NCI-H226 (cell line): Measurements from ENCODE around the gene CYP4F11.
"Not testable (repeated sequence)": the region's sequence is repeated elsewhere in the genome, so short reads cannot be mapped to it uniquely, and the experiment has no call there.

ENCODE experiments used
- DNase-seq: peaks from one replicate; pipeline ENCODE4 v3.0.0-alpha.2; 2015

The CYP4F11 gene

GRCh38 chr19:15934332-15935078 is at the start of gene CYP4F11:
TSS of gene CYP4F11 (minus strand) at chr19:15934529. CDS start at chr19:15934408, 121 bp downstream.
- no peak for DNase-seq

- DNase-seq: no peak
These were observed 45.0 kb upstream of the CYP4F11 start for GRCh38 chr19:15979293-15979692.

- no peak for DNase-seq
These were observed 43.4 kb upstream of the CYP4F11 start for GRCh38 chr19:15977690-15978089.

- no peak for DNase-seq
These were observed 42.7 kb upstream of the CYP4F11 start for GRCh38 chr19:15976836-15977689.

- no peak for DNase-seq
These were observed 40.5 kb upstream of the CYP4F11 start for GRCh38 chr19:15974856-15975255.

GRCh38 chr19:15972043-15972442 is 37.7 kb upstream of the CYP4F11 start:
- DNase-seq: not testable (repeated sequence)

- no peak for DNase-seq
These were observed 37.0 kb upstream of the CYP4F11 start for GRCh38 chr19:15971224-15971780.

GRCh38 chr19:15964231-15964630 is 29.9 kb upstream of the CYP4F11 start:
- DNase-seq: no peak

- no peak for DNase-seq
These were observed 28.0 kb upstream of the CYP4F11 start for GRCh38 chr19:15962319-15962718.

GRCh38 chr19:15954820-15955219 is 20.5 kb upstream of the CYP4F11 start:
- no peak for DNase-seq

GRCh38 chr19:15948223-15949058 is 14.1 kb upstream of the CYP4F11 start, which contains the start of gene OR10H4:
TSS of gene OR10H4 (plus strand) at chr19:15949008. CDS start at chr19:15949008, 0 bp downstream.
- DNase-seq: no peak

GRCh38 chr19:15945301-15945700 is 11.0 kb upstream of the CYP4F11 start:
- DNase-seq: no peak

GRCh38 chr19:15944401-15944800 is 10.1 kb upstream of the CYP4F11 start:
- DNase-seq: no peak

GRCh38 chr19:15937771-15938170 is 3.4 kb upstream of the CYP4F11 start:
- DNase-seq: no peak

GRCh38 chr19:15936950-15937349 is 2.6 kb upstream of the CYP4F11 start:
- DNase-seq: no peak

GRCh38 chr19:15936173-15936572 is 1.8 kb upstream of the CYP4F11 start:
- DNase-seq: no peak

GRCh38 chr19:15935167-15935702 is 906 bp upstream of the CYP4F11 start:
- DNase-seq: no peak

- not testable (repeated sequence) for DNase-seq
These were observed 483 bp downstream of the CYP4F11 start for GRCh38 chr19:15933761-15934331.

- no peak for DNase-seq
These were observed 6.0 kb downstream of the CYP4F11 start for GRCh38 chr19:15928321-15928720.

- DNase-seq: no peak
These were observed 7.8 kb downstream of the CYP4F11 start for GRCh38 chr19:15926484-15926883.

GRCh38 chr19:15923702-15924101 is 10.6 kb downstream of the CYP4F11 start:
- DNase-seq: no peak

GRCh38 chr19:15922021-15922420 is 12.3 kb downstream of the CYP4F11 start:
- no peak for DNase-seq
